RWPE2 (cell line): ENCODE data around the gene PDE7B.

Experiments
- ATAC-seq: fragments of 200-7000 bp; cut with Tn5 transposase; 3 replicates; pipeline ENCODE4 v1.9.1; 2021; ENCODE audit warnings: low read depth
- DNase-seq: peaks from one replicate; pipeline ENCODE4 v3.0.0-alpha.2; 2020; ENCODE audit warnings: low spot score
- H3K27ac ChIP-seq: fragments of 450-650 bp; 2 replicates; pipeline ENCODE4 v1.5.1; 2017; ENCODE audit warnings: mild to moderate bottlenecking; ENCODE audit not compliant: poor library complexity, severe bottlenecking
- H3K27me3 ChIP-seq: fragments of 250-450 bp; sonication (Bioruptor Pico); 2 replicates; pipeline ENCODE4 v1.5.1; 2021; ENCODE audit warnings: mild to moderate bottlenecking, moderate library complexity; ENCODE audit not compliant: insufficient read depth, poor library complexity, severe bottlenecking
- H3K36me3 ChIP-seq: fragments of 250-450 bp; sonication (Bioruptor Pico); 2 replicates; pipeline ENCODE4 v1.5.1; 2020; ENCODE audit warnings: low read depth, mild to moderate bottlenecking, moderate library complexity
- H3K4me1 ChIP-seq: fragments of 250-450 bp; sonication (Bioruptor Pico); 2 replicates; pipeline ENCODE4 v1.5.1; 2021; ENCODE audit warnings: mild to moderate bottlenecking, moderate library complexity; ENCODE audit not compliant: insufficient read depth, poor library complexity, severe bottlenecking
- H3K4me3 ChIP-seq: fragments of 250-450 bp; sonication (Bioruptor Pico); 2 replicates; pipeline ENCODE4 v1.5.1; 2021; ENCODE audit warnings: mild to moderate bottlenecking, moderate library complexity; ENCODE audit not compliant: severe bottlenecking
- H3K9me3 ChIP-seq: fragments of 250-450 bp; sonication (Bioruptor Pico); 2 replicates; pipeline ENCODE4 v1.5.1; 2021; ENCODE audit warnings: mild to moderate bottlenecking, moderate library complexity; ENCODE audit not compliant: severe bottlenecking
- CTCF ChIP-seq: fragments of 450-650 bp; IDR thresholded peaks from one replicate; pipeline ENCODE4 v1.5.1; 2017; ENCODE audit warnings: mild to moderate bottlenecking, moderate library complexity; ENCODE audit not compliant: poor library complexity, severe bottlenecking

PDE7B gene

GRCh38 chr6:136090929-136091328, 239.4 kb downstream of the PDE7B start:
- Histone ChIP-seq H3K36me3 (no peaks in the 10 kb centered on the region), H3K4me3 (no peak overlapping the region), H3K27ac (no peak overlapping the region), H3K4me1 (no peaks in the 10 kb centered on the region), H3K27me3 (no peaks in the 10 kb centered on the region), H3K9me3 (no peaks in the 10 kb centered on the region)
- ATAC-seq, result no peak
- no peak for TF ChIP-seq CTCF
- DNase-seq, result no peak

- DNase-seq, result no peak
- TF ChIP-seq CTCF, result no peak
- no peaks in the 10 kb centered on the region for H3K36me3 ChIP-seq
- no peak overlapping the region for H3K27ac ChIP-seq
- no peaks in the 10 kb centered on the region for H3K9me3 ChIP-seq
- ATAC-seq, result no peak
- H3K27me3 ChIP-seq, result no peaks in the 10 kb centered on the region
- no peaks in the 10 kb centered on the region for H3K4me1 ChIP-seq
- H3K4me3 ChIP-seq, result no peak overlapping the region
These were observed 241.4 kb downstream of the PDE7B start for GRCh38 chr6:136092897-136093296.

- no peaks in the 10 kb centered on the region for H3K36me3 ChIP-seq
- no peak overlapping the region for H3K4me3 ChIP-seq
- no peak for ATAC-seq
- no peak for DNase-seq
- TF ChIP-seq CTCF, result no peak
- H3K27me3 ChIP-seq, result no peaks in the 10 kb centered on the region
- no peaks in the 10 kb centered on the region for H3K9me3 ChIP-seq
- H3K27ac ChIP-seq, result no peak overlapping the region
- H3K4me1 ChIP-seq, result no peaks in the 10 kb centered on the region
These were observed 242.3 kb downstream of the PDE7B start for GRCh38 chr6:136093835-136094234.

- no peak for ATAC-seq
- no peak overlapping the region for H3K27ac ChIP-seq
- H3K36me3 ChIP-seq, result no peaks in the 10 kb centered on the region
- no peaks in the 10 kb centered on the region for H3K4me1 ChIP-seq
- H3K27me3 ChIP-seq, result no peaks in the 10 kb centered on the region
- TF ChIP-seq CTCF, result no peak
- no peaks in the 10 kb centered on the region for H3K9me3 ChIP-seq
- no peak overlapping the region for H3K4me3 ChIP-seq
- DNase-seq, result no peak
These were observed 243.3 kb downstream of the PDE7B start for GRCh38 chr6:136094812-136095211.

GRCh38 chr6:136095986-136096385, 244.5 kb downstream of the PDE7B start:
- H3K36me3 ChIP-seq, result no peaks in the 10 kb centered on the region
- no peaks in the 10 kb centered on the region for H3K9me3 ChIP-seq
- ATAC-seq (no peak), DNase-seq (no peak)
- H3K4me3 ChIP-seq, result no peak overlapping the region
- no peaks in the 10 kb centered on the region for H3K27me3 ChIP-seq
- no peak overlapping the region for H3K27ac ChIP-seq
- no peaks in the 10 kb centered on the region for H3K4me1 ChIP-seq
- no peak for TF ChIP-seq CTCF
